Psoas muscle (tissue), 8 donors: ENCODE measurements around the gene RASSF1. TPM values are rescaled to one million over a fixed set of nuclear protein-coding genes. Genes with fewer than 3 reads are reported as not detected.

Experiments used
- ATAC-seq, 4 donors: fragments of 200-7000 bp; cut with Tn5 transposase; one replicate each; pipeline ENCODE4 v1.9.1; 2020; ENCODE audit warnings: moderate library complexity in 3 of 4, mild to moderate bottlenecking in 2 of 4
- DNase-seq, 2 donors: peaks; one replicate each; pipeline ENCODE4 v3.0.0-alpha.2; 2020
- H3K27ac ChIP-seq: fragments of 200-600 bp; one replicate; pipeline ENCODE4 v1.8.0; 2022
- H3K27me3 ChIP-seq, 3 donors: fragments of 200-600 bp in 1 of 3; one replicate each; pipeline versions ENCODE4 v1.6.1 to v1.8.0; 2013 to 2022; ENCODE audit warnings: low read length in 2 of 3, mild to moderate bottlenecking in 2 of 3, moderate library complexity in 1 of 3; ENCODE audit not compliant: insufficient read depth in 3 of 3
- H3K36me3 ChIP-seq, 2 donors: fragments of 200-600 bp in 1 of 2; one replicate each; pipeline versions ENCODE4 v1.6.1 to v1.8.0; 2013 to 2022; ENCODE audit warnings: low read depth in 1 of 2, mild to moderate bottlenecking in 1 of 2, moderate library complexity in 1 of 2; ENCODE audit not compliant: insufficient read depth in 1 of 2
- H3K4me1 ChIP-seq: fragments of 200-600 bp; one replicate; pipeline ENCODE4 v1.8.0; 2022
- H3K4me3 ChIP-seq: fragments of 200-600 bp; one replicate; pipeline ENCODE4 v1.8.0; 2022; ENCODE audit warnings: mild to moderate bottlenecking
- H3K9me3 ChIP-seq: fragments of 200-600 bp; one replicate; pipeline ENCODE4 v1.8.0; 2022
- CTCF ChIP-seq: fragments of 200-600 bp; IDR thresholded peaks from one replicate; pipeline ENCODE4 v1.8.0; 2022; ENCODE audit warnings: antibody characterized with exemption
- WGBS, 3 donors: extraction: QIAGEN DNeasy Blood & Tissue Kit; methylation state at CpG; one replicate each; pipeline versions ENCODE4 v1.1.6 to v1.1.7; 2013; 5-methylcytosine and 5-hydroxymethylcytosine counted together
- intact Hi-C, 2 donors: fragments of 100-400 bp; cut with DNase I; formaldehyde crosslinking; loops; one replicate each; pipeline versions ENCODE4 v1.11.0 to v1.14.2; 2022
- long read RNA-seq, 2 donors: library from polyadenylated mRNA; unstranded; transcript quantifications; one replicate each; pipeline ENCODE4 v2.0.0, GENCODE V29; 2021
- polyA plus RNA-seq, 3 donors: library from polyadenylated mRNA; stranded (reverse); fragments of 200-250 nt; gene quantifications; one replicate each; pipeline ENCODE4 v1.2.3, GENCODE V29; 2013
- total RNA-seq, 4 donors: library from RNA; stranded (reverse); fragmentation: NEBNext Ultra II Directional in 2 of 4; extraction: Animal tissue kit (Norgen Biotek cat#: 25700) in 2 of 4; gene quantifications; one replicate each; pipeline versions ENCODE4 v1.2.1 to v1.2.4, GENCODE V29; 2021 to 2023
- donor health status: healthy with polysubstance abuse.
- donor health status: DM: no; HTN: no; CAD: no; lungs with moderate emphysema.
- donor health status: Bipolar disorder and iron deficiency.
- donor health status: healthy.
- donor health status: DM: yes; HTN: yes; CAD: no.
- donor health status: DM: no; HTN: no; CAD: no.
- donor health status: DM: no; HTN: no; CAD: no.
- donor health status: DM: yes; HTN: yes; CAD: no.

The RASSF1 gene
- total RNA-seq (10 to 100 TPM; 10.1 to 24.2 (median 14.9) TPM), polyA plus RNA-seq (10 to 100 TPM; 33.3 to 84.5 (median 37.9) TPM)
- long read RNA-seq, donor 1, transcript RASSF1-201 (5 exons, 1,757 nt), result major isoform, 14 of 21 reads
- long read RNA-seq, donor 1, partial matches to known transcripts, result 1 of 21 reads
- long read RNA-seq, donor 1, other reads (novel, unspliced or antisense), result 2 of 21 reads
- long read RNA-seq, donor 2, transcript RASSF1-201 (5 exons, 1,757 nt), result major isoform, 62 of 82 reads
- long read RNA-seq, donor 2, transcript RASSF1-203 (6 exons, 1,923 nt), result minor isoform, 7 of 82 reads
- long read RNA-seq, donor 2, partial matches to known transcripts, result 4 of 82 reads
- long read RNA-seq, donor 2, other reads (novel, unspliced or antisense), result 5 of 82 reads

- intact Hi-C loops, result no loop called here
- Histone ChIP-seq H3K9me3 (no peaks in the 10 kb centered on the region), H3K36me3 (no peaks in the 10 kb centered on the region), H3K4me1 (peaks cover 29% of the 10 kb centered on the region), H3K4me3 (peak within 1 kb of the TSS; percentile 93), H3K27ac (peak within 1 kb of the TSS; percentile 95), H3K27me3 (no peaks in the 10 kb centered on the region)
- peak in 2 of 4 donors; percentile 3 for ATAC-seq
- 11 to 18% (median 12%) methylated on average over 68 to 85 of the region's 85 CpGs for WGBS, 3 donors
- peak; percentile 78 to 86 for DNase-seq
- TF ChIP-seq CTCF, result no peak
Observed at GRCh38 chr3:50340448-50341329, at the start of gene RASSF1. TSS of gene RASSF1 (minus strand) at chr3:50340836. CDS start at chr3:50340805, 31 bp downstream.

GRCh38 chr3:50389414-50389767 lies 48.8 kb upstream of the RASSF1 start:
- peaks cover 17% of the 10 kb centered on the region for H3K4me1 ChIP-seq
- no peaks in the 10 kb centered on the region for H3K27me3 ChIP-seq
- no peak overlapping the region for H3K27ac ChIP-seq
- WGBS, 3 donors, result 92 to 96% (median 93%) methylated on average over 6 of the region's 6 CpGs
- intact Hi-C loops, result no loop called here
- no peak for TF ChIP-seq CTCF
- no peak for DNase-seq
- ATAC-seq, result no peak
- H3K9me3 ChIP-seq, result no peaks in the 10 kb centered on the region
- no peaks in the 10 kb centered on the region for H3K36me3 ChIP-seq
- no peak overlapping the region for H3K4me3 ChIP-seq

- Histone ChIP-seq H3K36me3 (no peaks in the 10 kb centered on the region), H3K27me3 (no peaks in the 10 kb centered on the region), H3K27ac (no peak overlapping the region), H3K4me3 (no peak overlapping the region), H3K4me1 (peaks cover 17% of the 10 kb centered on the region), H3K9me3 (no peaks in the 10 kb centered on the region)
- DNase-seq, result no peak
- intact Hi-C loops, result no loop called here
- 85 to 87% (median 85%) methylated on average over 22 of the region's 22 CpGs for WGBS, 3 donors
- TF ChIP-seq CTCF, result no peak
- ATAC-seq, result no peak
Observed at GRCh38 chr3:50388720-50389413, 48.2 kb upstream of the RASSF1 start.

GRCh38 chr3:50388016-50388719 lies 47.5 kb upstream of the RASSF1 start:
- H3K4me3 ChIP-seq, result no peak overlapping the region
- intact Hi-C loops, result no loop called here
- peak; percentile 30 for TF ChIP-seq CTCF
- H3K9me3 ChIP-seq, result no peaks in the 10 kb centered on the region
- ATAC-seq, result peak in 2 of 4 donors; percentile 26 to 41
- H3K36me3 ChIP-seq, result no peaks in the 10 kb centered on the region
- no peak for DNase-seq
- H3K4me1 ChIP-seq, result peaks cover 17% of the 10 kb centered on the region
- no peak overlapping the region for H3K27ac ChIP-seq
- H3K27me3 ChIP-seq, result no peaks in the 10 kb centered on the region
- 50 to 61% (median 52%) methylated on average over 22 to 25 of the region's 25 CpGs for whole genome bisulfite sequencing, 3 donors
